ENCODE measurements around the gene ELF4.

Gene ELF4

DNA sequence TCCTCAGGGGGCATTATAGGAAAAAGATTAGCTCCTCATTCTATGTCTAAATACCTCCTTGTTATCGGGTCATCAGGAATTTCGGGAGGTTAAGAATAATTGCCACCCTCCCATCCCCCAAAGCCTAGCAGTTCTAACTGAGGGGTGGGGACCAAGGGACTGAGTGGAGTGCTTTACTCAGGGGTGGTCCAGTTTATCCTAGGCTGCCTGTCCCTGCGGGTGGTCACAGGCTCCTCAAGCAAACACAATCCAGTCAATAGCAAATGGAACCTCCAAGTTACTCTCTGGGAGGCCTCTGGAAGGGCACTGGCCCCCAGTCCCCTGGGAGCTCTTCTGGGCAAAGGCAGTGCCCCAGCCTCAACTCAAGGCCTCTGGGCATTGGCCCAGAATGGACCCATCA lies 6.7 kb downstream of the ELF4 start:
- Histone ChIP-seq H3K4me3 (replicated peaks; ENCODE audit: low read depth, low read length) (no peak overlapping the region), H3K27me3 (replicated peaks; ENCODE audit: control insufficient read depth, insufficient read depth, low read length) (no peaks in the 10 kb centered on the region), H3K36me3 (ENCODE audit: control insufficient read depth, insufficient read depth, low read length) (peaks cover 2% of the 10 kb centered on the region)
- DNase-seq (ENCODE audit: extremely low read depth, insufficient read length) = no peak
- TF ChIP-seq, protein P1, sequence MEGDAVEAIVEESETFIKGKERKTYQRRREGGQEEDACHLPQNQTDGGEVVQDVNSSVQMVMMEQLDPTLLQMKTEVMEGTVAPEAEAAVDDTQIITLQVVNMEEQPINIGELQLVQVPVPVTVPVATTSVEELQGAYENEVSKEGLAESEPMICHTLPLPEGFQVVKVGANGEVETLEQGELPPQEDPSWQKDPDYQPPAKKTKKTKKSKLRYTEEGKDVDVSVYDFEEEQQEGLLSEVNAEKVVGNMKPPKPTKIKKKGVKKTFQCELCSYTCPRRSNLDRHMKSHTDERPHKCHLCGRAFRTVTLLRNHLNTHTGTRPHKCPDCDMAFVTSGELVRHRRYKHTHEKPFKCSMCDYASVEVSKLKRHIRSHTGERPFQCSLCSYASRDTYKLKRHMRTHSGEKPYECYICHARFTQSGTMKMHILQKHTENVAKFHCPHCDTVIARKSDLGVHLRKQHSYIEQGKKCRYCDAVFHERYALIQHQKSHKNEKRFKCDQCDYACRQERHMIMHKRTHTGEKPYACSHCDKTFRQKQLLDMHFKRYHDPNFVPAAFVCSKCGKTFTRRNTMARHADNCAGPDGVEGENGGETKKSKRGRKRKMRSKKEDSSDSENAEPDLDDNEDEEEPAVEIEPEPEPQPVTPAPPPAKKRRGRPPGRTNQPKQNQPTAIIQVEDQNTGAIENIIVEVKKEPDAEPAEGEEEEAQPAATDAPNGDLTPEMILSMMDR (IDR thresholded peaks at IDR 0.05; ENCODE audit: insufficient read depth, low read length, poor library complexity, severe bottlenecking) = no peak

DNA sequence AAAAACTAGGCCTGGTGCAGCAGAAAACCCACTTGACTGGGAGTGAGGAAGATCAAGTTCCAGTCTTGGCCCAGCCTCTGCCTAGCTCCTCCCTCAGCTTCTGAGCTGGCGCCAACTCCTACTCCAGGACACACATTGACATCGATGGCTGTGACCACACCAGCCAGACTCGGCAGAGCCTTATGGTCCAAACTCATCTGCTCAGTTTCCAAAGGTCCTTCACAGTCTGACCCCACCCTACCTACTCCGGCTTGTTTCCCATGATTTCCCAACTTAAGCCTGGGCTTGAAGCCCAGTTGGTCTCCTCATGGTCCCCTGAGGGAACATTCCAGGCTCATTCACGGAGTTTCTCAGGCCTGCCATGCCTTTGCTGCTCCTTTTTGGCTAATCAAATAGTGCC lies 10.1 kb downstream of the ELF4 start:
- Histone ChIP-seq H3K36me3 (ENCODE audit: control insufficient read depth, insufficient read depth, low read length) (peaks cover 2% of the 10 kb centered on the region; the same call in 1 of the 2 replicates), H3K27me3 (replicated peaks; ENCODE audit: control insufficient read depth, insufficient read depth, low read length) (no peaks in the 10 kb centered on the region), H3K4me3 (replicated peaks; ENCODE audit: low read depth, low read length) (no peak overlapping the region)
- TF ChIP-seq, protein P1 (IDR thresholded peaks at IDR 0.05; ENCODE audit: insufficient read depth, low read length, poor library complexity, severe bottlenecking) = no peak
- no peak for DNase-seq (ENCODE audit: extremely low read depth, insufficient read length)

DNA sequence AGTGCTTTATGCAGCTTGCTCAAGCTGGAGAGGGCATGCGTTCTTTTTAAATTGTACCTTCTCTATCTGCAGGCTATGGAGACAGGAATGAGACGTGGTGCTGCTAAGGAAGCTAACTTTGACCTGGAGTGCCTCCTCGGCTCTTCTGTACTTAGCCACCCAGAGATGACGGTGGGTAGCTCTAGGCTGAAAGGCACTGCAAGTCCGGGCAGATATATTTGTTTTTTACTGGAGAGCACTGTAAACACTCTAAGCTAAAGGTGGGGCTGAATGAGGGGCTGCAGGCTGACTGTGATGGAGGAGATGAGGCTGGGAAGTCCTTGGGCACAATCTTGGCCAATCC lies 12.1 kb downstream of the ELF4 start:
- DNase-seq (ENCODE audit: extremely low read depth, insufficient read length) = no peak
- Histone ChIP-seq H3K4me3 (replicated peaks; ENCODE audit: low read depth, low read length) (no peak overlapping the region), H3K27me3 (replicated peaks; ENCODE audit: control insufficient read depth, insufficient read depth, low read length) (no peaks in the 10 kb centered on the region), H3K36me3 (ENCODE audit: control insufficient read depth, insufficient read depth, low read length) (peaks cover 2% of the 10 kb centered on the region; the same call in 1 of the 2 replicates)
- TF ChIP-seq, protein P1 (IDR thresholded peaks at IDR 0.05; ENCODE audit: insufficient read depth, low read length, poor library complexity, severe bottlenecking) = no peak

DNA sequence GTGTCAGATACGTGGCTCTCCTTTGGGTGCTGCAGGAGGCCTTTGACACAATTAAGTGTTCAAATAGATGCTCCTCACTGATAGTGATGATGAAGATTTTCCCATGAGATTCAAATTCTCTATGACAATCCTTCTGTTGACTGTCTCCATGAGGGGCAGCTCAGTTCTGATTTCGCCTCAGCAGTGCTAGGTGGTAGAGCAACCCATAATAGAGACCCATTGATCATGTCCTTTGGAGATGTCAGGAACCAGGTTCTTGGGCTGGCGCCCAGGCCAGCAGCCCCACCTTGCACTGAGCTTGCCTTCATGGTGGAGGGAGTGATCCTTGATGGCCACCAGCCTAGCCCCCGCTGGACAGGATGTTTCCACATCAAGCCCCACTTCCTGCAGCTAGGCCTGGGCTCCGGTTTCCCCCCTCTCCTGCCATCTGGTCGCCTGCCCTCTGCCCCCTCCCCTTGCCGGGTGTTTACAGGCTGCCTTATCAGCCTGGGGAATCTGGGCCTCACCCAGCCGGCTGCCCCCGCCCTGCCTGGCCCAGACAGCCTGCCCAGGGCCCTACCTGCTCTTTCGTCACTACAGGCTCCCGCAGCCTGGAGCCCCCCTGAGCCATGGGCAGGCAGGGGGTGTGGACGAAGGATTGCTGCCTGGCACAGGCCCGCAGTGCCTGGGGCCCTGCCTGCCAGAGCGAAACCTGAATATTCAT lies 12.6 kb downstream of the ELF4 start:
- H3K4me3 ChIP-seq (replicated peaks; ENCODE audit: low read depth, low read length) = no peak overlapping the region
- no peak for DNase-seq (ENCODE audit: extremely low read depth, insufficient read length)
- H3K36me3 ChIP-seq (ENCODE audit: control insufficient read depth, insufficient read depth, low read length) = peaks cover 2% of the 10 kb centered on the region; the same call in 1 of the 2 replicates
- TF ChIP-seq, protein P1 (IDR thresholded peaks at IDR 0.05; ENCODE audit: insufficient read depth, low read length, poor library complexity, severe bottlenecking) = no peak
- H3K27me3 ChIP-seq (replicated peaks; ENCODE audit: control insufficient read depth, insufficient read depth, low read length) = no peaks in the 10 kb centered on the region

DNA sequence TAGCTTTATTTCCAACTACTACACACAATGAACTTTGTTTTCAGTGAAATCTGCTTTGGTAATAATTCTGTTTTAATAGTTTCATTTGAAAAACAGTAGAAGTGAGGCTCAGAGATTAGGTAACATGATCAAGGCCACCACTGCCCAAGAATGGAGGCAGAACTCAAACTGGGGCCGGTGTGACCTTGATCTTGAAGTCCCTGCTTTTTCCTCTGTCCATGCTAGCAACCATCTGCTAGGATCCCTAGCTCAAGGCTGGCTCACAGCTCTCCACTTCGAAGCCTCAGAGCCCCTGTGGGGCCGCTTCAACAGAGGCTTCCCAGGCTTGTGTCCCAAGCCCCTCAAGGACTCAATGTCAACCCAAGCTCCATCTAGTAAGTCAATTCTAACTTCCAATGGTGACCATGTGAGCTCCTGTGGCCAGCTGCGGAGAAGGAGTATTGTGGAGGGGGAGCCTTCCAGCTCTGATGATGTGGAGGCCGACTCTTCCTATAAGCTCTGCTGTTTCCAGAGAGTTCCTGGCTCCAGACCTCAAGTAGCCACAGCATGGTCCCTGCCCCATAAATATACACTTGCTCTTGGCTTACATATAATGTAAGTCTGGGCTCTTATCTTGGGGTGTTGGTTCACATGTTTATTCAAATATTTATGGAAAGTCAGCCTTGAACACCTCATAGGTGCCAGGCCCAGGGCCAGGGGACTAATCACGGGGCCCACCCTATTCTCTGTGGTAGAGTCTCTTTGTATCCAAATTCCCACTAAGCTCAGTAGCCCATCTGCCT lies 14.9 kb downstream of the ELF4 start:
- TF ChIP-seq, protein P1 (IDR thresholded peaks at IDR 0.05; ENCODE audit: insufficient read depth, low read length, poor library complexity, severe bottlenecking) = no peak
- H3K27me3 ChIP-seq (replicated peaks; ENCODE audit: control insufficient read depth, insufficient read depth, low read length) = no peaks in the 10 kb centered on the region
- H3K4me3 ChIP-seq (replicated peaks; ENCODE audit: low read depth, low read length) = no peak overlapping the region
- no peak for DNase-seq (ENCODE audit: extremely low read depth, insufficient read length)
- H3K36me3 ChIP-seq (ENCODE audit: control insufficient read depth, insufficient read depth, low read length) = peaks cover 2% of the 10 kb centered on the region; the same call in 1 of the 2 replicates

Data from GM06990 (cell line).